ENCODE data around the gene SRL.

DNA sequence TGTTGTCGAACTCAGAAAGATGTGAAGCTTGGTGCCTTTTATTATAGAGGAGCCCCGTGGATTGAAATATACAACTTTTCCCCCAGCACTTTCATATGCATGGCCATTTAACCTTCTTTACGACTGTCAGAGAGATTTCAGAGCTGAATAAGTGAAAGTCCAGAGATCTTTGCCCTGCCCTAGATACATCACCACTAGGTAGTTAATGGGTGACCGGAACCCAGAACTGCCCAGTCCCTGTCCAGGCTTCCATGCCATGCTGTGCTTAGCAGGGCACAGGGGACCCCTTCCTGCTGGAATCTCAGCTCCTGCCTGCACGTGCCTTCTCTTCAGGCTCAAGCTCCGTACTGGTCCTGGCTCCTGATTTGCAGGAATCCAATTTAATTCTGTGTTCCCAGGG, 32.2 kb downstream of the SRL start:
- TF ChIP-seq TAF1 (conservative IDR thresholded peaks at IDR 0.05) (no peak), EGR1 (IDR thresholded peaks at IDR 0.05; ENCODE audit: low read depth in 2 of 2) (no peak), YY1 (IDR thresholded peaks at IDR 0.05) (peak; percentile 77)
- TF ChIP-seq, protein P1, sequence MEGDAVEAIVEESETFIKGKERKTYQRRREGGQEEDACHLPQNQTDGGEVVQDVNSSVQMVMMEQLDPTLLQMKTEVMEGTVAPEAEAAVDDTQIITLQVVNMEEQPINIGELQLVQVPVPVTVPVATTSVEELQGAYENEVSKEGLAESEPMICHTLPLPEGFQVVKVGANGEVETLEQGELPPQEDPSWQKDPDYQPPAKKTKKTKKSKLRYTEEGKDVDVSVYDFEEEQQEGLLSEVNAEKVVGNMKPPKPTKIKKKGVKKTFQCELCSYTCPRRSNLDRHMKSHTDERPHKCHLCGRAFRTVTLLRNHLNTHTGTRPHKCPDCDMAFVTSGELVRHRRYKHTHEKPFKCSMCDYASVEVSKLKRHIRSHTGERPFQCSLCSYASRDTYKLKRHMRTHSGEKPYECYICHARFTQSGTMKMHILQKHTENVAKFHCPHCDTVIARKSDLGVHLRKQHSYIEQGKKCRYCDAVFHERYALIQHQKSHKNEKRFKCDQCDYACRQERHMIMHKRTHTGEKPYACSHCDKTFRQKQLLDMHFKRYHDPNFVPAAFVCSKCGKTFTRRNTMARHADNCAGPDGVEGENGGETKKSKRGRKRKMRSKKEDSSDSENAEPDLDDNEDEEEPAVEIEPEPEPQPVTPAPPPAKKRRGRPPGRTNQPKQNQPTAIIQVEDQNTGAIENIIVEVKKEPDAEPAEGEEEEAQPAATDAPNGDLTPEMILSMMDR (IDR thresholded peaks at IDR 0.05; ENCODE audit: low read depth, low read length, missing input control) = no peak
- TF ChIP-seq, protein P2, sequence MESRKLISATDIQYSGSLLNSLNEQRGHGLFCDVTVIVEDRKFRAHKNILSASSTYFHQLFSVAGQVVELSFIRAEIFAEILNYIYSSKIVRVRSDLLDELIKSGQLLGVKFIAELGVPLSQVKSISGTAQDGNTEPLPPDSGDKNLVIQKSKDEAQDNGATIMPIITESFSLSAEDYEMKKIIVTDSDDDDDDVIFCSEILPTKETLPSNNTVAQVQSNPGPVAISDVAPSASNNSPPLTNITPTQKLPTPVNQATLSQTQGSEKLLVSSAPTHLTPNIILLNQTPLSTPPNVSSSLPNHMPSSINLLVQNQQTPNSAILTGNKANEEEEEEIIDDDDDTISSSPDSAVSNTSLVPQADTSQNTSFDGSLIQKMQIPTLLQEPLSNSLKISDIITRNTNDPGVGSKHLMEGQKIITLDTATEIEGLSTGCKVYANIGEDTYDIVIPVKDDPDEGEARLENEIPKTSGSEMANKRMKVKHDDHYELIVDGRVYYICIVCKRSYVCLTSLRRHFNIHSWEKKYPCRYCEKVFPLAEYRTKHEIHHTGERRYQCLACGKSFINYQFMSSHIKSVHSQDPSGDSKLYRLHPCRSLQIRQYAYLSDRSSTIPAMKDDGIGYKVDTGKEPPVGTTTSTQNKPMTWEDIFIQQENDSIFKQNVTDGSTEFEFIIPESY (IDR thresholded peaks at IDR 0.05) = no peak

Data from liver (tissue), 3 donors.